Lower leg skin (tissue), 3 donors: ENCODE results near the gene MYL4.
"Not testable (repeated sequence)": the region's sequence is repeated elsewhere in the genome, so short reads cannot be mapped to it uniquely, and the experiment has no call there.

Experiments used
- POLR2A ChIP-seq, 2 donors: fragments of 450-650 bp; IDR thresholded peaks; one replicate each; pipeline ENCODE4 v1.6.1; 2016 to 2017; ENCODE audit warnings: antibody characterized with exemption in 2 of 2, mild to moderate bottlenecking in 1 of 2, moderate library complexity in 1 of 2
- TF ChIP-seq, protein P1 (sequence below), 3 donors: fragments of 450-650 bp; IDR thresholded peaks; one replicate each; pipeline ENCODE4 v1.5.1; 2016; ENCODE audit warnings: antibody characterized with exemption in 3 of 3, mild to moderate bottlenecking in 3 of 3, moderate library complexity in 2 of 3

DNA sequence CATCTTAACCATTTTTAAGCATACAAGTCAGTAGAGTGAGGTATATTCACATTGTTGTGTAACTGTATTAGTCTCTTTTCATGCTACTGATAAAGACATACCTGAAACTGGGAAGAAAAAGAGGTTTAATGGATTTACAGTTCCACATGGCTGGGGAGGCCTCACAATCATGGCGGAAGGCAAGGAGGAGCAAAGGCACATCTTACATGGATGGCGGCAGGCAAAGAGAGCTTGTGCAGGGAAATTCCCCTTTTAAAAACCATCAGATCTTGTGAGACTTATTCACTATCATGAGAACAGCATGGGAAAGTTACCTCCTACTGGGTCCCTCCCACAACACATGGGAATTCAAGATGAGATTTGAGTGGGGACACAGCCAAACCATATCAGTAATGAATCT, 14.9 kb downstream of the MYL4 start:
- TF ChIP-seq, protein P1, sequence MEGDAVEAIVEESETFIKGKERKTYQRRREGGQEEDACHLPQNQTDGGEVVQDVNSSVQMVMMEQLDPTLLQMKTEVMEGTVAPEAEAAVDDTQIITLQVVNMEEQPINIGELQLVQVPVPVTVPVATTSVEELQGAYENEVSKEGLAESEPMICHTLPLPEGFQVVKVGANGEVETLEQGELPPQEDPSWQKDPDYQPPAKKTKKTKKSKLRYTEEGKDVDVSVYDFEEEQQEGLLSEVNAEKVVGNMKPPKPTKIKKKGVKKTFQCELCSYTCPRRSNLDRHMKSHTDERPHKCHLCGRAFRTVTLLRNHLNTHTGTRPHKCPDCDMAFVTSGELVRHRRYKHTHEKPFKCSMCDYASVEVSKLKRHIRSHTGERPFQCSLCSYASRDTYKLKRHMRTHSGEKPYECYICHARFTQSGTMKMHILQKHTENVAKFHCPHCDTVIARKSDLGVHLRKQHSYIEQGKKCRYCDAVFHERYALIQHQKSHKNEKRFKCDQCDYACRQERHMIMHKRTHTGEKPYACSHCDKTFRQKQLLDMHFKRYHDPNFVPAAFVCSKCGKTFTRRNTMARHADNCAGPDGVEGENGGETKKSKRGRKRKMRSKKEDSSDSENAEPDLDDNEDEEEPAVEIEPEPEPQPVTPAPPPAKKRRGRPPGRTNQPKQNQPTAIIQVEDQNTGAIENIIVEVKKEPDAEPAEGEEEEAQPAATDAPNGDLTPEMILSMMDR (IDR thresholded peaks at IDR 0.05), result not testable (repeated sequence)
- TF ChIP-seq POLR2A (IDR thresholded peaks at IDR 0.05), result not testable (repeated sequence)
